Gastrocnemius medialis (tissue), 4 donors: ENCODE results near the gene CRX.
"Not testable (repeated sequence)": the region's sequence is repeated elsewhere in the genome, so short reads cannot be mapped to it uniquely, and the experiment has no call there.

Experiments used
- CTCF ChIP-seq, 5 experiments: fragments of 450-650 bp in 3 of 5; fragments of 200-600 bp in 2 of 5; sonication (generic) in 2 of 5; IDR thresholded peaks in 4 of 5; conservative IDR thresholded peaks in 1 of 5; 1 replicate in 4 of 5; 2 replicates in 1 of 5; pipeline ENCODE4 v1.5.1; 2016 to 2019; ENCODE audit warnings: antibody characterized with exemption in 5 of 5, mild to moderate bottlenecking in 3 of 5, moderate library complexity in 3 of 5
- POLR2A ChIP-seq, 2 donors: fragments of 450-650 bp; IDR thresholded peaks; one replicate each; pipeline ENCODE4 v1.6.1; 2017; ENCODE audit warnings: antibody characterized with exemption in 2 of 2, mild to moderate bottlenecking in 2 of 2, moderate library complexity in 2 of 2

GRCh38 chr19:47803148-47803547 is 18.6 kb upstream of the CRX start:
- TF ChIP-seq CTCF (IDR thresholded peaks at IDR 0.05 in 4 of 5, conservative IDR thresholded peaks at IDR 0.05 in 1 of 5); POLR2A (IDR thresholded peaks at IDR 0.05): not testable (repeated sequence)
